Epidermal melanocyte (primary cell): Measurements from ENCODE around the gene TGIF2LY.
"Not testable (repeated sequence)": the region's sequence is repeated elsewhere in the genome, so short reads cannot be mapped to it uniquely, and the experiment has no call there.

Experiments used
- DNase-seq: peaks from one replicate; pipeline ENCODE4 v3.0.0; 2011; ENCODE audit warnings: low spot score; ENCODE audit not compliant: insufficient read length

Gene TGIF2LY

GRCh38 chrY:3578767-3579166 is at the start of gene TGIF2LY:
Gene TGIF2LY (plus strand): TSS chrY:3579067. CDS start chrY:3579245, 178 bp downstream.
- not testable (repeated sequence) for DNase-seq
